IMR-90 (cell line): ENCODE results near the gene MARCO. TPM values are rescaled to one million over a fixed set of nuclear protein-coding genes. Genes with fewer than 3 reads are reported as not detected.

Experiments used
- ATAC-seq: fragments of 200-7000 bp; cut with Tn5 transposase; 2 replicates; pipeline ENCODE4 v1.9.1; 2020; ENCODE audit warnings: low read depth, mild to moderate bottlenecking, moderate library complexity
- BruUV-seq: library from RNA; stranded (reverse); fragments of 400-500 nt; replicated peaks from 2 replicates; lab custom pipeline; 2021; lab: Mats Ljungman, UMichigan
- CTCF ChIA-PET: fragments of 300-600 bp; formaldehyde crosslinking; extraction: SDS; loops from one replicate; lab custom pipeline; 2021; ENCODE audit warnings: antibody characterized with exemption; lab: Yijun Ruan, JAX
- POLR2A ChIA-PET: fragments of 300-600 bp; sonication (Branson Sonifier 250); formaldehyde crosslinking; loops from one replicate; lab custom pipeline; 2022; ENCODE audit warnings: antibody characterized with exemption; ENCODE audit not compliant: unreplicated experiment; lab: Charles Lee
- DNase-seq: peaks from one replicate; pipeline ENCODE4 v3.0.0; 2013
- H2AFZ ChIP-seq: replicated peaks from 2 replicates; pipeline ENCODE3; 2013; ENCODE audit warnings: low read length, mild to moderate bottlenecking; ENCODE audit not compliant: poor library complexity
- H2AK5ac ChIP-seq: 2 replicates; pipeline ENCODE4 v1.6.1; 2013; ENCODE audit warnings: low read depth, low read length, inconsistent platforms
- H2AK9ac ChIP-seq: replicated peaks from 2 replicates; pipeline ENCODE3; 2013; ENCODE audit warnings: mild to moderate bottlenecking, low read depth, low read length, moderate library complexity; ENCODE audit not compliant: poor library complexity
- H2BK120ac ChIP-seq: 2 replicates; pipeline ENCODE4 v1.6.1; 2013; ENCODE audit warnings: low read depth, low read length, inconsistent platforms
- H2BK15ac ChIP-seq: 3 replicates; pipeline ENCODE4 v1.6.1; 2013; ENCODE audit warnings: low read depth, low read length, inconsistent platforms
- H2BK20ac ChIP-seq: 2 replicates; pipeline ENCODE4 v1.6.1; 2013; ENCODE audit warnings: low read depth, mild to moderate bottlenecking, inconsistent platforms, low read length, moderate library complexity
- H2BK5ac ChIP-seq: 2 replicates; pipeline ENCODE4 v1.6.1; 2013; ENCODE audit warnings: mild to moderate bottlenecking, low read depth, low read length, inconsistent platforms; ENCODE audit not compliant: poor library complexity, severe bottlenecking
- H3K14ac ChIP-seq: replicated peaks from 2 replicates; pipeline ENCODE4 v1.6.1; 2013; ENCODE audit warnings: low read depth, low read length, inconsistent platforms
- H3K18ac ChIP-seq: 2 replicates; pipeline ENCODE4 v1.6.1; 2013; ENCODE audit warnings: low read depth, low read length, control low read depth
- H3K23ac ChIP-seq: 2 replicates; pipeline ENCODE4 v1.6.1; 2013; ENCODE audit warnings: low read depth, low read length, inconsistent platforms
- H3K27ac ChIP-seq: 2 replicates; pipeline ENCODE4 v1.5.1; 2013; ENCODE audit warnings: mild to moderate bottlenecking, control low read depth, low read length; ENCODE audit not compliant: insufficient read depth
- H3K27me3 ChIP-seq: 2 replicates; pipeline ENCODE4 v1.6.1; 2013; ENCODE audit warnings: low read length; ENCODE audit not compliant: control insufficient read depth, insufficient read depth
- H3K36me3 ChIP-seq: 2 replicates; pipeline ENCODE4 v1.6.1; 2013; ENCODE audit warnings: low read length, mixed read lengths; ENCODE audit not compliant: control insufficient read depth, insufficient read depth
- H3K4ac ChIP-seq: 2 replicates; pipeline ENCODE4 v1.6.1; 2013; ENCODE audit warnings: low read depth, low read length, inconsistent platforms
- H3K4me1 ChIP-seq: 2 replicates; pipeline ENCODE4 v1.6.1; 2013; ENCODE audit warnings: low read length, mixed read lengths; ENCODE audit not compliant: control insufficient read depth, insufficient read depth
- H3K4me2 ChIP-seq: 2 replicates; pipeline ENCODE4 v1.6.1; 2013; ENCODE audit warnings: low read depth, mild to moderate bottlenecking, control low read depth, low read length, moderate library complexity
- H3K4me3 ChIP-seq: 2 replicates; pipeline ENCODE4 v1.5.1; 2013; ENCODE audit warnings: low read depth, mild to moderate bottlenecking, control low read depth, low read length, moderate library complexity; ENCODE audit not compliant: insufficient read depth
- H3K56ac ChIP-seq: 2 replicates; pipeline ENCODE4 v1.6.1; 2013; ENCODE audit warnings: low read length, inconsistent platforms; ENCODE audit not compliant: insufficient read depth; ENCODE audit errors: extremely low read depth
- H3K79me1 ChIP-seq, 2 experiments: 2 replicates each; pipeline ENCODE4 v1.6.1; 2013; ENCODE audit warnings: low read length in 2 of 2, inconsistent platforms in 1 of 2, low read depth in 1 of 2
- H3K9ac ChIP-seq: 2 replicates; pipeline ENCODE4 v1.6.1; 2013; ENCODE audit warnings: low read depth, low read length, control low read depth
- H3K9me1 ChIP-seq: 2 replicates; pipeline ENCODE4 v1.6.1; 2013; ENCODE audit warnings: low read length, inconsistent platforms; ENCODE audit not compliant: insufficient read depth
- H3K9me3 ChIP-seq: 2 replicates; pipeline ENCODE4 v1.6.1; 2013; ENCODE audit warnings: low read length; ENCODE audit not compliant: control insufficient read depth, insufficient read depth
- H4K20me1 ChIP-seq: 2 replicates; pipeline ENCODE4 v1.6.1; 2013; ENCODE audit warnings: low read length, inconsistent platforms; ENCODE audit not compliant: insufficient read depth
- H4K5ac ChIP-seq: 2 replicates; pipeline ENCODE4 v1.6.1; 2013; ENCODE audit warnings: mild to moderate bottlenecking, low read depth, low read length, control low read depth
- H4K8ac ChIP-seq, 2 experiments: 2 replicates each; pipeline ENCODE4 v1.6.1; 2013; ENCODE audit warnings: low read depth in 2 of 2, low read length in 2 of 2, control low read depth in 1 of 2, inconsistent platforms in 1 of 2
- H4K91ac ChIP-seq: 2 replicates; pipeline ENCODE4 v1.6.1; 2013; ENCODE audit warnings: low read depth, low read length, inconsistent platforms; ENCODE audit not compliant: insufficient read depth
- BHLHE40 ChIP-seq: fragments of 150-350 bp; IDR thresholded peaks from 2 replicates; pipeline ENCODE4 v1.6.1; 2016; ENCODE audit warnings: mild to moderate bottlenecking, low read depth, low read length
- CHD1 ChIP-seq: IDR thresholded peaks from 2 replicates; pipeline ENCODE4 v1.6.1; 2012; ENCODE audit warnings: low read depth, low read length, improper control_type of control experiment
- FOS ChIP-seq: fragments of 150-350 bp; IDR thresholded peaks from 2 replicates; pipeline ENCODE4 v1.6.1; 2016; ENCODE audit warnings: low read depth, low read length
- MAZ ChIP-seq: IDR thresholded peaks from 2 replicates; pipeline ENCODE4 v1.6.1; 2012; ENCODE audit warnings: low read depth, mild to moderate bottlenecking, low read length, improper control_type of control experiment, moderate library complexity, borderline replicate concordance
- MXI1 ChIP-seq: IDR thresholded peaks from 2 replicates; pipeline ENCODE4 v1.6.1; 2012; ENCODE audit warnings: low read depth, mild to moderate bottlenecking, low read length, moderate library complexity, borderline replicate concordance
- NFE2L2 ChIP-seq: fragments of 150-350 bp; IDR thresholded peaks from 2 replicates; pipeline ENCODE4 v1.6.1; 2016; ENCODE audit warnings: low read depth, mild to moderate bottlenecking, low read length
- POLR2A ChIP-seq: IDR thresholded peaks from 2 replicates; pipeline ENCODE4 v1.6.1; 2012; ENCODE audit warnings: mild to moderate bottlenecking, low read depth, low read length
- RCOR1 ChIP-seq: IDR thresholded peaks from 2 replicates; pipeline ENCODE4 v1.6.1; 2012; ENCODE audit warnings: mild to moderate bottlenecking, low read length, improper control_type of control experiment; ENCODE audit not compliant: insufficient replicate concordance
- RFX5 ChIP-seq: IDR thresholded peaks from 2 replicates; pipeline ENCODE4 v1.8.0; 2012; ENCODE audit warnings: low read depth, mild to moderate bottlenecking, low read length, moderate library complexity
- WGBS, 2 experiments: methylation state at CpG; one replicate each; pipeline versions ENCODE4 v1.1.5 to v1.1.7; 2013; ENCODE audit warnings: missing lambda C conversion rate in 2 of 2; ENCODE audit not compliant: insufficient read length in 1 of 2; ENCODE audit errors: extremely low coverage in 2 of 2; 5-methylcytosine and 5-hydroxymethylcytosine counted together
- dilution Hi-C: fragments of 300-500 bp; cut with HindIII; formaldehyde crosslinking; loops from one replicate; pipeline ENCODE4 v1.14.3; 2018; ENCODE audit warnings: low sequenced_read_pairs; ENCODE audit not compliant: unreplicated experiment
- in situ Hi-C: fragments of 300-500 bp; cut with MboI; formaldehyde crosslinking; loops from 3 replicates; pipeline ENCODE4 v1.14.3; 2019; ENCODE audit warnings: low sequenced_read_pairs, inconsistent platforms, mixed read lengths
- intact Hi-C: fragments of 100-400 bp; cut with micrococcal nuclease; formaldehyde crosslinking; loops from 2 replicates; pipeline ENCODE4 v1.10.0; 2022
- polyA plus RNA-seq, 3 experiments: library from polyadenylated mRNA; depleted of rRNA; stranded (reverse); fragments of >200 nt; gene quantifications; 2 replicates each; pipeline ENCODE4 v1.2.3, GENCODE V29; 2012; ENCODE audit warnings: low replicate concordance in 1 of 3
- total RNA-seq: library from RNA; depleted of rRNA; stranded (reverse); fragments of >200 nt; gene quantifications from 2 replicates; pipeline ENCODE4 v1.2.3, GENCODE V29; 2012
- TF ChIP-seq, protein P1 (sequence below): fragments of 150-350 bp; IDR thresholded peaks from 2 replicates; pipeline ENCODE4 v1.6.1; 2017; ENCODE audit warnings: mild to moderate bottlenecking, antibody characterized with exemption, low read length, low read depth

MARCO gene
- total and polyA plus RNA-seq, 2 of the 4 experiments (the other 2 are of a cell fraction) = not detected

DNA sequence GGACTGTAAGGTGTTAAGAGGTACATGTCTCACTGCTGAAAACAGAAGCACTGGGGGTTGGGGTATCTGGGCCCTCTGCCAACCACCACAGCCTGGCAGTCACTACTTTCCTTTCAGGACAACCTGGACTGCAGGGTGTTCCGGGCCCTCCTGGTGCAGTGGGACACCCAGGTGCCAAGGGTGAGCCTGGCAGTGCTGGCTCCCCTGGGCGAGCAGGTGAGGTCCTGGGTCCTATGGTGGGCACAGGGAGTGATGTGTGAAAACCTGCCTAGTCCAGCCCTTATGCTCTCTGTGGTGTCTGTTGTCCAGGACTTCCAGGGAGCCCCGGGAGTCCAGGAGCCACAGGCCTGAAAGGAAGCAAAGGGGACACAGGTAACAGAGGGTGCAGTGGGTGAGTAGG lies 40.0 kb downstream of the MARCO start:
- Histone ChIP-seq H3K79me1 (no peaks in the 10 kb centered on the region), H3K14ac (no peak overlapping the region), H4K5ac (no peak overlapping the region), H3K18ac (no peak overlapping the region), H3K27ac (no peak overlapping the region), H3K4me1 (no peaks in the 10 kb centered on the region), H2BK120ac (no peak overlapping the region), H2AK9ac (no peak overlapping the region), H3K9me1 (no peaks in the 10 kb centered on the region), H2AK5ac (no peak overlapping the region), H3K27me3 (no peaks in the 10 kb centered on the region), H2BK20ac (no peak overlapping the region), H3K56ac (no peak overlapping the region), H4K20me1 (no peaks in the 10 kb centered on the region), H3K9ac (no peak overlapping the region), H4K91ac (no peak overlapping the region), H2BK15ac (no peak overlapping the region), H2AFZ (no peak overlapping the region), H3K9me3 (no peaks in the 10 kb centered on the region), H4K8ac (no peak overlapping the region), H2BK5ac (no peak overlapping the region), H3K23ac (no peak overlapping the region), H3K36me3 (no peaks in the 10 kb centered on the region), H3K4me3 (no peak overlapping the region), H3K4me2 (no peak overlapping the region), H3K4ac (no peak overlapping the region)
- dilution Hi-C loops (no loop called here), in situ Hi-C loops (no loop called here), intact Hi-C loops (no loop called here)
- TF ChIP-seq MAZ (no peak), FOS (no peak), NFE2L2 (no peak), RFX5 (no peak), POLR2A (no peak), CHD1 (no peak), BHLHE40 (no peak), MXI1 (no peak), RCOR1 (no peak)
- TF ChIP-seq, protein P1, sequence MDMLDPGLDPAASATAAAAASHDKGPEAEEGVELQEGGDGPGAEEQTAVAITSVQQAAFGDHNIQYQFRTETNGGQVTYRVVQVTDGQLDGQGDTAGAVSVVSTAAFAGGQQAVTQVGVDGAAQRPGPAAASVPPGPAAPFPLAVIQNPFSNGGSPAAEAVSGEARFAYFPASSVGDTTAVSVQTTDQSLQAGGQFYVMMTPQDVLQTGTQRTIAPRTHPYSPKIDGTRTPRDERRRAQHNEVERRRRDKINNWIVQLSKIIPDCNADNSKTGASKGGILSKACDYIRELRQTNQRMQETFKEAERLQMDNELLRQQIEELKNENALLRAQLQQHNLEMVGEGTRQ = no peak
- WGBS, 2 experiments = 17% methylated on average over 2 of the region's 3 CpGs; no CpG with 5 or more reads in 1 of the 2 experiments
- ChIA-PET POLR2A (no interaction called here), CTCF (no interaction called here)
- BruUV-seq = no TSS peak
- ATAC-seq = no peak
- no peak for DNase-seq
